ENCODE data around the gene MATN1.
A peak's percentile ranks its signal among the peaks of the same experiment; 100 is the strongest.
"Not testable (repeated sequence)": the region's sequence is repeated elsewhere in the genome, so short reads cannot be mapped to it uniquely, and the experiment has no call there.

Gene MATN1

GRCh38 chr1:30693822-30694221 is 29.6 kb downstream of the MATN1 start:
- no peak for DNase-seq

GRCh38 chr1:30693366-30693765 is 30.0 kb downstream of the MATN1 start:
- DNase-seq, result no peak

GRCh38 chr1:30692948-30693301 is 30.5 kb downstream of the MATN1 start:
- DNase-seq, result no peak

- DNase-seq, result no peak
Measured at GRCh38 chr1:30692201-30692947, 31.0 kb downstream of the MATN1 start.

- no peak for DNase-seq
Measured at GRCh38 chr1:30691480-30691879, 31.9 kb downstream of the MATN1 start.

GRCh38 chr1:30689901-30690645 is 33.3 kb downstream of the MATN1 start:
- no peak for DNase-seq

GRCh38 chr1:30688920-30689794 is 34.2 kb downstream of the MATN1 start:
- no peak for DNase-seq

- DNase-seq, result not testable (repeated sequence)
Measured at GRCh38 chr1:30688516-30688915, 34.9 kb downstream of the MATN1 start.

- no peak for DNase-seq
Measured at GRCh38 chr1:30687886-30688285, 35.5 kb downstream of the MATN1 start.

- no peak for DNase-seq
Measured at GRCh38 chr1:30686236-30686935, 37.0 kb downstream of the MATN1 start.

GRCh38 chr1:30685796-30686165 is 37.6 kb downstream of the MATN1 start:
- DNase-seq, result no peak

GRCh38 chr1:30684881-30685795 is 38.2 kb downstream of the MATN1 start:
- DNase-seq, result peak; percentile 84

GRCh38 chr1:30684259-30684658 is 39.1 kb downstream of the MATN1 start:
- DNase-seq, result no peak

GRCh38 chr1:30683699-30684098 is 39.7 kb downstream of the MATN1 start:
- no peak for DNase-seq

GRCh38 chr1:30682396-30683275 is 40.7 kb downstream of the MATN1 start:
- no peak for DNase-seq

GRCh38 chr1:30681782-30682181 is 41.6 kb downstream of the MATN1 start:
- no peak for DNase-seq

- no peak for DNase-seq
Measured at GRCh38 chr1:30680879-30681278, 42.5 kb downstream of the MATN1 start.

- DNase-seq, result no peak
Measured at GRCh38 chr1:30680429-30680828, 43.0 kb downstream of the MATN1 start.

GRCh38 chr1:30679976-30680305 is 43.4 kb downstream of the MATN1 start:
- DNase-seq, result no peak

- DNase-seq, result no peak
Measured at GRCh38 chr1:30679201-30679975, 44.0 kb downstream of the MATN1 start.

Measured in NCI-H146 (cell line).